HG02973 (cell line): Measurements from ENCODE around the gene TRMT10C.
A peak's percentile ranks its signal among the peaks of the same experiment; 100 is the strongest.
"Not testable (repeated sequence)": the region's sequence is repeated elsewhere in the genome, so short reads cannot be mapped to it uniquely, and the experiment has no call there.

Experiments used
- ATAC-seq: cut with Tn5 transposase; IDR thresholded peaks from one replicate; pipeline ENCODE4 v1.9.1; 2021; ENCODE audit warnings: moderate library complexity; ENCODE audit not compliant: unreplicated experiment

The TRMT10C gene

DNA sequence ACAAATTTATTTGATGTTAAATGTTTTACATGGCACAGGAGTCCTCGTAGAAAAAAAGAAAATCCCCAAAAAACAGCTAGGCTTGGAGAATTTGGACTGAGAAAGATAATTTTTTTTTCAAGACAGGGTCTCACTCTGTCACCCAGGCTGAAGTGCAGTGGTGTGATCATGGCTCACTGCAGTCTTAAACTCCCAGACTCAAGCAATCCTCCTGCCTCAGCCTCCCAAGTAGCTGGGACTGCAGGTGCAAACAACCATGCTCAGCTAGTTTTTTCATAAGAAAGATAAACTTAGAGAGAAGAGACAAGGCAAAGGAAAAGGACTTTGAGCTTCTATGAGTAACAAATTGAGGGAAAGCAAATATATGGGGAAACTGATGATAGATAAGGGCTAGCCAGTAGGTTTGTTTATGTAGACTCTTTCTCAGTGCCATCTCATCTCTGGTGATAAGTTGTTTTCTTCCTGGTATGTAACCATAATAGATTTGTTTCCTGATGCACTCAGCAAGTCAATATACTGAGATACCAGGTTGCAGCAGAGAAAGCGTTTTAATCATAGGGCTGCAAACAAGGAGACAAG is 13.1 kb upstream of the TRMT10C start:
- no peak for ATAC-seq

GRCh38 chr3:101549473-101549872 is 12.2 kb upstream of the TRMT10C start:
- no peak for ATAC-seq

- ATAC-seq: not testable (repeated sequence)
These were observed 10.1 kb upstream of the TRMT10C start for GRCh38 chr3:101551359-101552081.

DNA sequence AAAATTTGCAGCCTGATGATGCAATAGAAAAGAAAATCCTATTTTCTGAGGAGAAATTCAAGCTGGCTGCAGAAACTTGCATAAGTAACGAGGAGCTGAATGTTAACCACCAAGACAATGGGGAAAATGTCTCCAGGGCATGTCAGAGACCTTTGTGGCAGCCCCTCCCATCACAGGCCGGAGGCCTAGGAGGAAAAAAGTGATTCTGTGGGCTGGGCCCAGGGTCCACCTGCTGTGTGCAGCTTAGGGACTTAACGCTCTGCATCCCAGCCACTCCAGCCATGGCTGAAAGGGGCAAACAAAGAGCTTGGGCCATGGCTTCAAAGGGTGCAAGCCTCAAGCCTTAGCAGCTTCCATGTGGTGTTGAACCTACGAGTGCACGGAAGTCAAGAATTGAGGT is 8.3 kb upstream of the TRMT10C start:
- ATAC-seq: not testable (repeated sequence)

GRCh38 chr3:101556064-101556463 is 5.6 kb upstream of the TRMT10C start:
- ATAC-seq: no peak

GRCh38 chr3:101567528-101568317 is 6.1 kb downstream of the TRMT10C start:
- no peak for ATAC-seq

DNA sequence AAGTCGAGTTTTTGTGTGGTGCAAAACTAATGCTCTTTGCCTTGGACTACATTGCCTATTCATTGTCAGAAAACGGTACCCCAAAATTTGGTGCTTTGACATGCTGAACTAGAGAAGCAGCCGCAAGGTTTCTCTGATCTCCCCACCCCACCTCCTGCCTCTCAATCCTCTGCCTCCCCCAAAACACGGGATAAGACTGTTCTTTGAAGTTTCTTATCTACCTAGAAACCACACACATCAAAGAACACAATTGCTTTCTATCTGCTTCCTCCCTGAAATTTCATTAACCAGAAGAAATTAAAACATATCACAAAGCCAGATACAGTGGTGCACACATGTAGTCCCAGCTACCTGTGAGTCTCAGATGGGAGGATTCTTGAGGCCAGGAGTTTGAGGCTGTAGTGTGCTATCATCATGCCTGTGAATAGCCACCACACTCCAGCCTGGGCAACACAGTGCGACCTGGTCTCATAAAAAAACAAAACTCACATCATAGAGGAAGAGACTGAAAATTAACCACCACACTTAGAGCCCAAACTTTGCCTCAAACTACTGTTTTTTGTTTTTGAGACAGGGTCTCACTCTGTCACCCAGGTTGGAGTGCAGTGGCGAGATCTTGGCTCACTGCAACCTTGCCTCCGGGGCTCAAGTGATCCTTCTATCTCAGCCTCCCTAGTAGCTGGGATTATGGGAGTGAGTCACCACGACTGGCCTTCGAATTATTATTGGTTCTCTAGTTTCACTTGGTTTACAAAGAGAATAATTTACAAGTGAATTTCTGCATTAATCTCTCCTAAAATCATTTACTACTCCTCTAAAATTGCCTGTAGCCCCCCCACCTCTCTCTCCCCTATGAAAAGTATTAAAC is 9.6 kb downstream of the TRMT10C start:
- no peak for ATAC-seq

DNA sequence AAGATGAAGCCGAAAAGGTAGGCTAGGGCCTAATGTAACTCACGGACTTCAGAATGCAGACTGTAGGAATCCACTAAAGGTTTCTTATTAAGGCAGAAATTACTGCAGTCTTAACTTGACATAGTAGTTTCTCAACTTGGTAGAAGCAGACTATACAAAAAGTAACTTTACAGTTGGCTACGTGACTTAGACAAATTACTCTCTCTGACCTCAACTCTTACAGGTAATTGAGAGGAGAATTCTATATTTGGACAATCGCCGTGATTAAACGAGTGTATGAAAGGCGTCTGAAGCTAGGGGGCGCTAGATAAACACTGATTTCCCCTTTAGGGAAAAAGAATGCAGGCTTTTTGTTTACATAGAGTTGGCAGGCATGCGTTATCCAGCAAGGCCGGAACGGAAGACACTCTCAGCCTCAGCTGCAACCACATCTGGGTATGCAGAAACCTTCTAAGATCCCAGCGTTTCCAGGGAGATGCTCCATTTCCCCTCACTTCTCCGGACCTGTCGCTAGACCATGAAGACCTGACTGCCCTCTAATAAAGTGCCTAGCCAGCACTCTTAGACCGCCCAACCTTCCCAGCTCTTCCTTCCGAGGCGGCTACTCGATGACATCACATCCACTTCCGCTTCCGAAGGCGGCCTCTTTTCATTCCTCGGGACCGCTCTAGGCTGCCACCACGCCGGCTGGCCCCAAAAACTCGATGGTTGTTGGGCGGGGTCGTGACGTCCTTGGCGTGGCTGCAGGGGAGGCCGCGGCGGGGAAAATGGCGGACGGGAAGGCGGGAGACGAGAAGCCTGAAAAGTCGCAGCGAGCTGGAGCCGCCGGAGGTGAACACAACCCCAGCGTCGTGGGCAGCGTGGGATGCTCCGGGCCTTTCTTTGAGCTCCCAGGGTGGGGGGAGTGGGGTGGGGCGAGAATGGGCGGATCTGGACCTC is 12.1 kb downstream of the TRMT10C start, which contains the start of gene PCNP:
Gene PCNP, plus strand, starts transcription at position 732 of the 939 bp plus-strand sequence. Its CDS starts 36 bp downstream, at position 768.
- ATAC-seq: peak; percentile 85

DNA sequence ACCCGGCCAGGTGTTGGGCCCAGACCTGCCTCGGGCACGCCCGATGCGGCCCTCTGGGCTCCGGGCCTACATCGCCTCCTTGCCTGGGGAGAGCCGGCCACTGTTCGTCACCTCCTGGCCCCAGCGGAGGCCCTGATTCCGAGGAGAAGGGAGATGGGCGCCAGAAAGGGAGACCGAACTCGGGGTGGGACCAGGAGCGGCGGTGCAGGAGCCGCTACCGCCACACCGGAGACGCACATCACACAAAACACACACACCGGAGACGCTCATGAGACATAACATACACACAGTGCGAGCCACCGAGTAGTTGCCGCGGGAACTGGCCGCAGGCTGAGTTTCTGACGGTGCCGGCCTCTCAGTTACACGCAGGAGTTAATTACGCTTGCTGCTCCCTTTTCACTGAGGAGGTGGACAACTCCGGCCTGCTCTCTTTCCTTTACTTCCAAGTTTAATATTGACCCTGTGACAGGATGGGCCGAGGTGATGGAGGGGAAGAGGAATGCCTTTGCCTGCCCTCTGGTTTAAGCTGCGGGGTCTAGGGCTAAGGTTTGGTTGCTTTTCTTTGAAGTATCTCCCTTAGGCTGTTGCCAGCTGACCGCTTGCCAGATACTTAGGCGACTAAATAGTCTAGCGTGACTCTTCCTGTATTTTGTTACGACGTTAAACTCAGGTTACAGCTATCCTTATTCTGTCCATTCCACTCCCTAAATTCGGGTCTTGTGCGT is 12.9 kb downstream of the TRMT10C start:
- ATAC-seq: peak; percentile 43

- ATAC-seq: no peak
These were observed 15.6 kb downstream of the TRMT10C start for GRCh38 chr3:101577286-101577685.

- no peak for ATAC-seq
These were observed 26.9 kb downstream of the TRMT10C start for GRCh38 chr3:101588616-101589015.

DNA sequence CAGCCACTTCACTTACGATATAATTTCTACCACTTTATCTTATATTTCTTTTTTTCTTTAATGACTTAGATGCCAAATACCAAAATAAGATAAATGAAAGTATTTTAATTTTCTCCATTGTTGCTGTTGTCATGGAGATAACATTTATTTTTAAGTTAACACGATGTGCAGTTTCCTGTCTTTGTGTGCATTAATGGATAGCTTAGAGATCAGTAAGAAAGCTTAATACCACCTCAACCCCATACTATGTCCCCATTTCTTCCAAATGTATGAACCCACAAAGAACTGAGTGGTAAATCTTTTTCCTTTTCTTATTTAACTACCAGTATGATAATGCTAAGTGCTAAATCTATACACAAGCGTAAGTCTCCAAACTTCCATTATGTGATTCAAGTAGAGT is 29.4 kb downstream of the TRMT10C start:
- ATAC-seq: no peak

GRCh38 chr3:101602731-101603130 is 41.1 kb downstream of the TRMT10C start:
- ATAC-seq: no peak

DNA sequence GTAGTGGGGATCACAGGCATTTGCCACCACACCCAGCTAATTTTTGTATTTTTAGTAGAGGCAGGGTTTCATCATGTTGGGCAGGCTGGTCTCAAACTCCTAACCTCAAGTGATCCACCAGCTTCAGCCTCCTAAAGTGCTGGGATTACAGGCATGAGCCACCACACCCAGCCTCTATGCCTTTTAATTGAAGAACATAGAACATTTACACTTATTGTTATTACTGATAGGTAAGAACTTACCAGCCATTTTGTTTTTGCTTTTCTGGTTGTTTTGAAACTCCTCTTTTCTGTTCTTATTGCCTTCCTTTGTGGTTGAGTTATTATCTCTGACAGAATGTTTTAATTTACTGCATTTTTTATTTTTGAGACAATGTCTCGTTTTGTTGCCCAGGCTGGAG is 41.5 kb downstream of the TRMT10C start:
- no peak for ATAC-seq

DNA sequence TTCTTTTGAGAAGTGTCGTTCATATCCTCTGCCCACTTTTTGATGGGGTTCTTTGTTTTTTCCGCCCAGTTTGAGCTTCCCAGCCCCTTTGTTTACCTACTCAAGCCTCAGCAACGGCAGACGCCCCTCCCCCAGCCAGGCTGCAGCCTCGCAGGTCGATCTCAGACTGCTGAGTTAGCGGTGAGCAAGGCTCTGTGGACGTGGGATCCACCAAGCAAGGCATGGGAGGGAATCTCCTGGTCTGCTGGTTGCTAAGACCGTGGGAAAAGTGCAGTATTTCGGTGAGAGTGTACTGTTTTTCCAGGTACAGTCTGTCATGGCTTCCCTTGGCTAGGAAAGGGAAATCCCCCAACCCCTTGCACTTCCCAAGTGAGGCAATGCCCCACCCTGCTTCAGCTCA is 43.7 kb downstream of the TRMT10C start:
- ATAC-seq: not testable (repeated sequence)

GRCh38 chr3:101611023-101611422 is 49.4 kb downstream of the TRMT10C start:
- ATAC-seq: peak; percentile 80

- ATAC-seq: not testable (repeated sequence)
These were observed 51.3 kb downstream of the TRMT10C start for GRCh38 chr3:101613014-101613413.

DNA sequence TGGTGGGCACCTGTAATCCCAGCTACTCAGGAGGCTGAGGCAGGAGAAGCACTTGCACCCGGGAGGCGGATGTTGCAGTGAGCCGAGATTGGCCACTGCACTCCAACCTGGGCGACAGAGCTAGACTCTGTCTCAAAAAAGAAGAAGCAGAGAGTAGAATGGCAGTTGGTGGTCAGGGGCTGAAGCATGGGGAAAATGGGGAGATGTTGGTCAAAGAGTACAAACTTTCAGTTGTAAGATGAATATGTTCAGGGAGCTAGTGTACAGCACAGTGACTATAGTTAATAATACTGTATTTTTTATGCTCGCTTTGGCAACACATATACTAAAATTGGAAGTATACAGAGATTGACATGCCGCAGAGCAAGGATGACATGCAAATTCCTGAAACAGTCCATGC is 53.9 kb downstream of the TRMT10C start:
- ATAC-seq: no peak
